HG03565 (cell line): Measurements from ENCODE around the gene USP13.

Source experiments
- ATAC-seq: cut with Tn5 transposase; IDR thresholded peaks from one replicate; pipeline ENCODE4 v1.9.1; 2021; ENCODE audit warnings: mild to moderate bottlenecking, moderate library complexity; ENCODE audit not compliant: unreplicated experiment

The USP13 gene

GRCh38 chr3:179695672-179696313 lies 43.0 kb downstream of the USP13 start:
- ATAC-seq = no peak

GRCh38 chr3:179697736-179698332 lies 45.0 kb downstream of the USP13 start:
- no peak for ATAC-seq

GRCh38 chr3:179700716-179701115 lies 47.9 kb downstream of the USP13 start:
- no peak for ATAC-seq

- ATAC-seq = no peak
These were observed 48.5 kb downstream of the USP13 start for GRCh38 chr3:179701176-179701827.

- no peak for ATAC-seq
These were observed 49.6 kb downstream of the USP13 start for GRCh38 chr3:179702271-179702947.

- ATAC-seq = no peak
These were observed 51.0 kb downstream of the USP13 start for GRCh38 chr3:179703816-179704215.

- ATAC-seq = no peak
These were observed 53.4 kb downstream of the USP13 start for GRCh38 chr3:179706233-179706632.

- no peak for ATAC-seq
These were observed 57.2 kb downstream of the USP13 start for GRCh38 chr3:179710079-179710478.

- no peak for ATAC-seq
These were observed 60.8 kb downstream of the USP13 start for GRCh38 chr3:179713643-179714090.

- ATAC-seq = no peak
These were observed 62.7 kb downstream of the USP13 start for GRCh38 chr3:179715582-179715981.

- ATAC-seq = no peak
These were observed 63.4 kb downstream of the USP13 start for GRCh38 chr3:179716226-179716625.

GRCh38 chr3:179716811-179717210 lies 64.0 kb downstream of the USP13 start:
- ATAC-seq = no peak

- no peak for ATAC-seq
These were observed 64.4 kb downstream of the USP13 start for GRCh38 chr3:179717219-179717618.

- ATAC-seq = no peak
These were observed 66.4 kb downstream of the USP13 start for GRCh38 chr3:179719048-179719734.

- ATAC-seq = no peak
These were observed 67.4 kb downstream of the USP13 start for GRCh38 chr3:179720196-179720595.

GRCh38 chr3:179723617-179724016 lies 70.8 kb downstream of the USP13 start:
- ATAC-seq = no peak

- ATAC-seq = no peak
These were observed 73.3 kb downstream of the USP13 start for GRCh38 chr3:179726075-179726699.

- no peak for ATAC-seq
These were observed 76.2 kb downstream of the USP13 start for GRCh38 chr3:179729086-179729485.

- ATAC-seq = no peak
These were observed 77.1 kb downstream of the USP13 start for GRCh38 chr3:179729981-179730380.

GRCh38 chr3:179730506-179730905 lies 77.7 kb downstream of the USP13 start:
- no peak for ATAC-seq

GRCh38 chr3:179731544-179731943 lies 78.7 kb downstream of the USP13 start:
- no peak for ATAC-seq
